Measurements from ENCODE around the gene PXT1.
"Not testable (repeated sequence)": the region's sequence is repeated elsewhere in the genome, so short reads cannot be mapped to it uniquely, and the experiment has no call there.

The PXT1 gene

GRCh38 chr6:36443471-36444428 lies 1.1 kb upstream of the PXT1 start:
- DNase-seq (ENCODE audit: low read depth in 2 of 2) = no peak

- DNase-seq (ENCODE audit: low read depth in 2 of 2) = no peak
These were observed 467 bp downstream of the PXT1 start for GRCh38 chr6:36442103-36442670.

DNA sequence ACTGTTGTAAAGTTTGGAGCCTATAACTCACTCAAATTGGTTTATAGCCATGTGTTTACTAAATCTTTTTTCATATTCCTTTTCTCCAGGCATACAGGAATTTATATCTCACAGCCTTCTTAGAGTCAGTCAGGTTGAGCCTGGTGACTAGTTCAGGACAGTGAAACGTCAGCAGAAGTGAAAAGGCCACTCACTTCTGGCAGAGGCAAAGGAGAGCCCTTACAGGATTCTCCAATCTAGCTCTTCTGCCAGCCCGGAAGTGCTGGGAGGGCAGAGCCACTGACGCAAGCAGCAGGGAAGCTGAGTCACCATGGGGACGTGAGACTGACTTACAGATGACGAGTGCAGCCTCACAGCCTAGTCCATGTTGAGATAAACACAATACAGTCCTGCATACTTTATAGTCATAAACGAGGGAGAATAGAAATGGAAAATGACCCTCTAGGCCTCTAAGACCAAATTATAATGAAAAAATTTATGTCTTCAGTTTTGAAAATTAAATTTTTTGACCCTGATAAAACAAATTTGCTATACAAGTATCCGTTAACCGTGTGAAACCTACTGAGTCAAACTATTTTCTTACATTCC lies 1.3 kb downstream of the PXT1 start:
- DNase-seq (ENCODE audit: low read depth in 2 of 2) = peak; percentile 91

DNA sequence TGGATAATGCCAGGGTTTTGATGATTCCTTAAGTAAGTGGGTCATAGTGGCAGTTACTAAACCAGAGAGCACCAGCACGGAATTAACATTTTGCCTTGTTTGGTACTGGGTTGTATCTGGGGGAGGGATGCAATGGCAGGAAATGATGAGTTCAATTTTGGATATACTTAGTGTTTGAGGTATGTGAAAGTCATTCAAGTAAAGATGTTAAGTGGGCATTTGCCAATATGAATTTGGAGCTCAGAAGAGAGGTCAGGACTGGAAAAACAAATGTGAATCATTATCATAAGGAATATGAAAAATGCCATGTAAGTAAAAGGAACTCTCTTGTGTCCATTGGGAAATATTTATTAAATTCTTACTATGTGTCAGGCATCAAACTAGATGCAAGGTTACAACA lies 6.2 kb downstream of the PXT1 start:
- no peak for DNase-seq (ENCODE audit: low read depth in 2 of 2)

DNA sequence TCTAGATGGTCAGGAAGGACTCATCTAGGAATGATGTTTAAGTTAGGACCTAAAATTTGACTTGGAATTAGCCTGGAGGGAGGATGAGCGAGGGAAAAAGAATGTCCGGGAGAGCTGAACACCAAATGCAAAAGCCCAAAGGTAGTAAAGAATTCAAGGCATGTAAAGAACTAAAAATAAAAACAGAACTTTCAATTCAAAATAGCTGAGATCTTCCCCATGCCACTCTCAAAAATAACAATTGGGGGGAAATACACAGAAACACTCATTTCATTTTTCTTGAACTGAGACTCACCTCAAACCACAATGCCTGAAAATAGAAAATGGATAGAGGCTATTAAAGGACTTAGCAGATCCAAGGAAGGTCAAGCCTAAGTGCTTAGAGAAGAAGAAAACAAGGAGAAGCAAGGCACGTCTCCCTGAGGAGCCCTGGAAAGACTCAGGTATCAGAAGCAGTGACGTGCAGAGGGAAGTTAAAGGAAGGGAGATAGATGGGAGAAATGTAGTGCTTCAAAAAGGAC lies 10.4 kb downstream of the PXT1 start:
- peak; percentile 51 to 55 for DNase-seq (ENCODE audit: low read depth in 2 of 2)

DNA sequence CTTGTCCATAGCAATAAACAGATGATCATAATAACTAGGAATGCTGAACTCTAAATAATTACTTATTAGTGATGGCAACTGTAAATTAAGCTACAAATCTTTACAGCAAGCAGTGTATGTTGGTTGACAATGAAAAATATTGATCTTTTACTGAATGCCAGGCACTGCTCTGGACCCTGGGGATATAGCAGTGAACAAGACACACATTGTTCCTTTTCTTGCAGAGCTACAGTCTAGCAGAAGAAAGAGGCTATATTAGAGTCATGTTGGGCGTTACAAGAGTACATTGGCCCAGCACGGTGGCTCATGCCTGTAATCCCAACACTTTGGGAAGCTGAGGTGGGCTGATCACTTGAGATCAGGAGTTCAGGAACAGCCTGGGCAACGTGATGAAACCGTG lies 11.5 kb downstream of the PXT1 start:
- no peak for DNase-seq (ENCODE audit: low read depth in 2 of 2)

- DNase-seq (ENCODE audit: low read depth in 2 of 2) = no peak
These were observed 12.3 kb downstream of the PXT1 start for GRCh38 chr6:36430351-36430750.

GRCh38 chr6:36428911-36429310 lies 13.7 kb downstream of the PXT1 start:
- no peak for DNase-seq (ENCODE audit: low read depth in 2 of 2)

- DNase-seq (ENCODE audit: low read depth in 2 of 2) = no peak
These were observed 16.0 kb downstream of the PXT1 start for GRCh38 chr6:36426622-36427021.

- DNase-seq (ENCODE audit: low read depth in 2 of 2) = peak; percentile 96 to 97
These were observed 19.4 kb downstream of the PXT1 start for GRCh38 chr6:36423101-36423824.

DNA sequence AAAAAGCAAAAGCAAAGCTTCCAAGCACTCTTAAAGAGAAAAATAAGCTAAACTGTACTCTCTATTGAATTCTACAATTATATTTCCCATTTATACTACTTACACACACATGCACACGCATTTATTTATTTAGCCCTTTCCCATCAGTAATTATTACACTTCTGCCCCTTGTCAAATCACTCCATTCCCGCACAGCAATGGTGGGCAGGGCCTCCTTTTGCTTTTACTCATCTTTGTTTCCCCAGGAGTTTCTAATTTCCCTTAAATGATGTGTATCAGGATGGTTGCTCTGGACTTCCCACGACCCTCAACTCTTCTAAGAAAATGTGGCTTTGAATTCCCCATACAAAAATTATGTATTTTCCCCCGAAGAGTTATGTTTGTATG lies 19.9 kb downstream of the PXT1 start:
- no peak for DNase-seq (ENCODE audit: low read depth in 2 of 2)

- DNase-seq (ENCODE audit: low read depth in 2 of 2) = no peak
These were observed 23.3 kb downstream of the PXT1 start for GRCh38 chr6:36419310-36419709.

DNA sequence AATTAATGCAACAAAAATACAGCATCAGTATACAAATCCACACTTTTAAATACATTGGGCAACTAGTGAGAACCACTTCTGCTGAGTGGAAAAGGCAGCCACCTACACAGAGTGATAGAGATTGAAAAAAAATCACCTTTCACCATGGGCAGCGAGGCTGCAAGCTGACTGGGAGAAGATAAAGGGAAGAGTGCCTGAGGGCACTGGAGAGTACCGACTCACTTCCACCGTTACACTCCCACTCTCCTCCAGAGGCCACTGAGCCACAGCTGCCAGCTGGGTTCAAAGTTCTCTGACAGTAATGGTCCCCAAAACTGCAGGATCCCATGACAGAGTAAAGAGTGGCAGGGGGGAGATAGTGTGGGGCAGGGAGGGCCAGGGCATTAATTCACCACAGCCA lies 24.1 kb downstream of the PXT1 start:
- DNase-seq (ENCODE audit: low read depth in 2 of 2) = no peak

GRCh38 chr6:36414481-36414880 lies 28.2 kb downstream of the PXT1 start:
- DNase-seq (ENCODE audit: low read depth in 2 of 2) = no peak

DNA sequence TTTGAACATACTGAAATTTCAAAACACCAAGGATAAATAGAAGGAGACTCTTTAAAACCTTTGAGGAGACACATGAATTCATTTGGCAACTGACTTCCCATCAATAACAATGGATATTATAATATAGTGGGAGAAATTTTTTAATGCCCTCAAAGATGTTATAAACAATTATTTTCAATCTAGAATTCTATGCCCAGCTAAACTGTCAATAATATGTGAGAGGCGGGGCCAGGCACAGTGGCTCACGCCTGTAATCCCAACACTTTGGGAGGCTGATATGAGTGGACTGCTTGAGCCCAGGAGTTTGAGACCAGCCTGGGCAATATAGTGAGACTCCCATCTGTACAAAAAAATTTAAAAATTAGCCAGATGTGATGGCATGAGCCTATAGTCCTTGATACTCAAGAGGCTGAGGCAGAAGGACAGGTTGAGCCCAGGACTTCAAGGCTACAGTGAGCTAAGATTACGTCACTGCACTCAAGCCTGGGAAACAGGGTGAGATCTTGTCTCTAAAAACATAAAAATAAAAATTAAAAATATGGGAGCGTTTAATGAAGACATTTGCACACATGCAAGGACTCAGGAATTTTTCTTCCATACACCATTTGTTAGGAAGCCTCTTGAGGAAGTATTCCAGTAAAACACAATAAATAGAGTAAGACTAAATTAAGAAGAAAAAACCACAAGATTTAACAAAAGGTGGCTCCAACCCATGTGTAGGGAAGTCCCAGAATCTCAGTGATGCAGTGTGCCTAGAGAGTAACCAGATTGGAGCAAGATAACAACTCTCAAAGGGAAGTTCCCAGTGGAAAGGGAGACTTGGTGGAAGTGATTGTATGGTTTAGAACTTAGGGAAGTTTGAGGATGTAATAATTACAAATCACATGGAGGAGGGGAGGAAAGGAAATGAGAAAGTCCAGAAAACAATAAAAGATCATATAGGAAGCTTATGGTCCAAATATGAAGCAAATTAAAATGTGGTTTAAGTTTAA lies 28.9 kb downstream of the PXT1 start:
- no peak for DNase-seq (ENCODE audit: low read depth in 2 of 2)

- not testable (repeated sequence) for DNase-seq (ENCODE audit: low read depth in 2 of 2)
These were observed 32.9 kb downstream of the PXT1 start for GRCh38 chr6:36409718-36410117.

- no peak for DNase-seq (ENCODE audit: low read depth in 2 of 2)
These were observed 38.5 kb downstream of the PXT1 start for GRCh38 chr6:36404164-36404563.

DNA sequence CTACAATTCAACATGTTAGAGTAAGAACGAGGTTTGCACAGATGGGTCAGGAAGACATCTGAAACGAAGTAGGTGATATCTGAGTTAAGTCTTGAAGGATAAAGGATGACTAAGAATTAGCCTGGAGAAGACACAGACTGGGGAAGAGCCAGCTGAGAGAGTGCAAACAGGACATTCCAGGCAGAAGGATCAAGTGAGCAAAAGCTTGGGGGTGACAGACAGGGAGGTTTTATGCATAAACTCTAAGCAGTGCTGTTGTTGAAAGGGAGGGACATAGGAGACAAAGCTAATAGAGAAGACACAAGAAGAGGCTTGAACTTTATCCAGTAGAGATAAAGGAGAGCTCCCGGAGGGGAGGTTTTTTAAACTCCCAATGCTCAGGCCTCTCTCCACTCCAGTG lies 40.2 kb downstream of the PXT1 start:
- DNase-seq (ENCODE audit: low read depth in 2 of 2) = no peak

GRCh38 chr6:36399970-36400369 lies 42.7 kb downstream of the PXT1 start:
- DNase-seq (ENCODE audit: low read depth in 2 of 2) = no peak

GRCh38 chr6:36392621-36393020 lies 50.0 kb downstream of the PXT1 start:
- no peak for DNase-seq (ENCODE audit: low read depth in 2 of 2)

GRCh38 chr6:36389353-36389752 lies 53.3 kb downstream of the PXT1 start:
- DNase-seq (ENCODE audit: low read depth in 2 of 2) = no peak
